DOHH2 (cell line): Measurements from ENCODE around the gene IL36A.

Source experiments
- EZH2phosphoT487 ChIP-seq: fragments of 200-600 bp; sonication (generic); IDR thresholded peaks from 2 replicates; pipeline ENCODE4 v1.6.1; 2017; ENCODE audit warnings: borderline replicate concordance, mild to moderate bottlenecking, antibody characterized with exemption, low read length, moderate library complexity, mixed read lengths
- TF ChIP-seq, protein P1 (sequence below): fragments of 200-600 bp; sonication (generic); IDR thresholded peaks from one replicate; pipeline ENCODE4 v1.5.1; 2014; ENCODE audit warnings: antibody characterized with exemption, mild to moderate bottlenecking, low read depth, low read length; ENCODE audit not compliant: poor library complexity, severe bottlenecking

GRCh38 chr2:113034016-113034415, 28.8 kb downstream of the IL36A start:
- TF ChIP-seq, protein P1, sequence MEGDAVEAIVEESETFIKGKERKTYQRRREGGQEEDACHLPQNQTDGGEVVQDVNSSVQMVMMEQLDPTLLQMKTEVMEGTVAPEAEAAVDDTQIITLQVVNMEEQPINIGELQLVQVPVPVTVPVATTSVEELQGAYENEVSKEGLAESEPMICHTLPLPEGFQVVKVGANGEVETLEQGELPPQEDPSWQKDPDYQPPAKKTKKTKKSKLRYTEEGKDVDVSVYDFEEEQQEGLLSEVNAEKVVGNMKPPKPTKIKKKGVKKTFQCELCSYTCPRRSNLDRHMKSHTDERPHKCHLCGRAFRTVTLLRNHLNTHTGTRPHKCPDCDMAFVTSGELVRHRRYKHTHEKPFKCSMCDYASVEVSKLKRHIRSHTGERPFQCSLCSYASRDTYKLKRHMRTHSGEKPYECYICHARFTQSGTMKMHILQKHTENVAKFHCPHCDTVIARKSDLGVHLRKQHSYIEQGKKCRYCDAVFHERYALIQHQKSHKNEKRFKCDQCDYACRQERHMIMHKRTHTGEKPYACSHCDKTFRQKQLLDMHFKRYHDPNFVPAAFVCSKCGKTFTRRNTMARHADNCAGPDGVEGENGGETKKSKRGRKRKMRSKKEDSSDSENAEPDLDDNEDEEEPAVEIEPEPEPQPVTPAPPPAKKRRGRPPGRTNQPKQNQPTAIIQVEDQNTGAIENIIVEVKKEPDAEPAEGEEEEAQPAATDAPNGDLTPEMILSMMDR = no peak
- no peak for TF ChIP-seq EZH2phosphoT487
